Effector CD8-positive, alpha-beta T cell (primary cell): ENCODE data around the gene SRSF3.
"Not testable (repeated sequence)": the region's sequence is repeated elsewhere in the genome, so short reads cannot be mapped to it uniquely, and the experiment has no call there.

Source experiments
- DNase-seq: peaks from one replicate; lab custom pipeline; 2025; lab: John Stamatoyannopoulos, UW
- total RNA-seq, 4 experiments: gene quantifications; one replicate each; lab custom pipeline; 2026; lab: John Stamatoyannopoulos, UW

SRSF3 gene
- 307 to 583 (median 426) reads per million in 4 experiments for total RNA-seq

- DNase-seq, result peak; percentile 94
These were observed at the start of gene SRSF3 for GRCh38 chr6:36594029-36594815. Gene SRSF3 (plus strand): TSS chr6:36594362. CDS start chr6:36596763, 2,401 bp downstream.

GRCh38 chr6:36545767-36546307 is 48.3 kb upstream of the SRSF3 start:
- no peak for DNase-seq

DNA sequence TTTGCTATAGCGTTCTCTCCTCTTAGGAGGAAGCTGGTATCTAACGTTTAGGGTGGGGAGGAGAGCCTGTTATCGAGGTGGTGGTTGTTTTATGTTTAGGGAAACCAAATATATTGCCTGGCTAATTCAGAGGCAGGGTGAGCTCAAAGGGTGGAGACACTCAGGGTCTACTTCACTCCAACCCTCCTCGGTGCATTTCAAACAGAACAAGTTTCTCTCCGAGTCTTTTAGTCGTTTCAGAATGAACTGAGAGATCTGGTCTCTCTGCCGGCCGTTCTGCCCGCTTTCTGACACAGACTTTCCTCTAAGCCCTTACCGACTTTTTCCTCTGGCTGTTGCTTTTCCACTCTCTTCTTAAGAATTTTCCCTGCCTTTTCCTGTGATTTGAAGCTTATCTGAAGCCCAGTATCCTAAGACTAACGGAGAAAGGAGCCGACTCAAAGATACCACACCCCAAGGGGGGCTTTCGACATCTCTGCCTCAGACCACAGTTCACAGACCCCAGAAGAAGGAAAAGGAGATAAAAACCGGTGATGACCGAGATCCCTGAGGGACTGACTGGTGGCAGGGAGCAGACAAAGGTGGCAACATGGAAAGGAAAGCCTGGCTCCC is 47.7 kb upstream of the SRSF3 start:
- DNase-seq, result no peak

GRCh38 chr6:36546920-36547645 is 47.1 kb upstream of the SRSF3 start, which contains the start of gene STK38:
Gene STK38 (minus strand): TSS chr6:36547479. CDS start chr6:36540202, 7,277 bp downstream.
- peak; percentile 86 for DNase-seq

DNA sequence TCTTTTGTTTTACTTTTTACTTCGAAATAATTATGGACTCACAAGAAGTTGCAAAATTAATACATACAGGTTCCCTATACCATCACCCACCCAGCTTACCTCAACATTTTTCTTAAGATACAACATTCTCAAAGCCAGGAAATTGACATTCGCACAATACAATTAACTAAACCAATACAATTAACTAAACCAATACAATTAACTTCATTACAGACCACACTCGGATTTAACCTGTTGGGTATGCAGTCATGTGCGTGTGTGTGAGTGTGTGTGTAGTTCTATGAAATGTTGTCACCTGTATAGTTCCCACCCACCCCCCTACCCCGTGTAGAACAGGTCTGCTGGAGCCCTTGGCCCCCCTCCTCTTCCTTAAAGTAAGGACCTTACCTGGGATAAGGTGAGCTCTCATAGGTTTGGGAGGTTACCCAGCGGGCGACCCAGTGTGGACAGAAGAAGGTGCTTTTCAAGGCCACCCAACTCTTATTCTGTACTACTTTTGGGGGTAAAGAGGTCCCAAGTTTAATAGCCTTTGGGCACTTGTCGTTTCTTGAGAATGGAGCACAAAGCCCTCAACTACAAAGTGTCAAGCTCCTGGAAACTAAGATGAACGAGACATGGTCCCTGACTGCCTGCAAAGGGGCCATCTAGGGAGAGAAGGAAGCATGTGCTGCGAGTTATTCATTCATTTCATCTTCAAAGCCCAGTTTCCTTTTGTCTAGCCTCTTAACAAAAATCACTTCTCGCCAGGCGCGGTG is 46.3 kb upstream of the SRSF3 start:
- DNase-seq, result no peak

DNA sequence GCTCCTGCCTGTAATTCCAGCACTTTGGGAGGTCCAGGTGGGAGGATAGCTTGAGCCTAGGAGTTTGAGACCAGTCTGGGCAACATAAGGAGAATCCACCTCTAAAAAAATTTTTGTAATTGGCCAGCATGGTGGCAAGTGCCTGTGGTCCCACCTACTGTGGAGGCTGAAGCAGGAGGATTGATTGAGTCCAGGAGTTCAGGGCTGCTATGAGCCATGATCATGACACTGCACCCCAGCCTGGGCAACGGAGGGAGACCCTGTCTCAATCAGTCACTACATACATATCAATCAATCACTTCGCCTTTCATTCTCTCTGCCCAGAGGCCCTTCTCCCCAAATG is 45.8 kb upstream of the SRSF3 start:
- no peak for DNase-seq

GRCh38 chr6:36550473-36551000 is 43.6 kb upstream of the SRSF3 start:
- no peak for DNase-seq

DNA sequence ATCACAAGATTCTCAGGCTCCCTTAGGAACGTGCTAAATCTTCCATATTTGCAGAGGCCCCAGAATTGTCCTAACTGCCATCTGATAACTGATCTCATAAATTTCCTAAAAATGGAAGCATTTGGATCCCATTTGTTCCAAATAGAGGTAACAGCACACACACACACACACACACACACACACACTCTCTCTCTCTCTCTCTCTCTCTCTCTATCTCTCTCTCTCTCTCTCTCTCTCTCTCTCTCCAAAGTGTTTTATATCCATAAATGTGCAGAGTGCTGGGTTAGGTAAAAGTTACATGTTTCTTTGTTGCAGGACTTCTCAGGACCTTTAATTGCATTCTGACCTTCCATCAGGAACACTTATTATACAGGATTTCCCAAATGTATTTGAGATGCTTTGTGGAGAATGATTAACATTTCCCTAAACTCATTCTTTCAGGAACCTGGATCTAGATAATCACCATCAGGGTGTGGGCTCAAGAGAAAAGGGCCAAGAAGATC is 38.4 kb upstream of the SRSF3 start:
- DNase-seq, result no peak

DNA sequence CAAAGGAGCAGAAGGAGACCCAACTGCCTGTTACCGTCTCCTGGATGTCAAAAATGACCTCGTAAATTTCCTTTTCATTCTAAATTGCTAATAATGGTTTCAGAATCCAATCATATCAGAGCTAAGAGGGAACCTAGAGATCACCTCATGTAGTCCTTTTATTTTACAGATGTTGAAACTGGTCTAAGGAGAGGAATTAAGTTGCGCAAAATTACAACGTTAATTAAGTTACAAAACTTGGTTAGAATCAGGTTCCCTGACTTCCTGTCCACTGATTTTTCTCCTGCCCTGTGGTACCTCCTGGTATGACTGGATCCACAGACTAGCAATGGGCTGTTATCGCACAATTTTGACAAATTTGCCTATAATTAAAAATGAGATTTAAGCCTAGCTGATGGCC is 37.9 kb upstream of the SRSF3 start:
- no peak for DNase-seq

DNA sequence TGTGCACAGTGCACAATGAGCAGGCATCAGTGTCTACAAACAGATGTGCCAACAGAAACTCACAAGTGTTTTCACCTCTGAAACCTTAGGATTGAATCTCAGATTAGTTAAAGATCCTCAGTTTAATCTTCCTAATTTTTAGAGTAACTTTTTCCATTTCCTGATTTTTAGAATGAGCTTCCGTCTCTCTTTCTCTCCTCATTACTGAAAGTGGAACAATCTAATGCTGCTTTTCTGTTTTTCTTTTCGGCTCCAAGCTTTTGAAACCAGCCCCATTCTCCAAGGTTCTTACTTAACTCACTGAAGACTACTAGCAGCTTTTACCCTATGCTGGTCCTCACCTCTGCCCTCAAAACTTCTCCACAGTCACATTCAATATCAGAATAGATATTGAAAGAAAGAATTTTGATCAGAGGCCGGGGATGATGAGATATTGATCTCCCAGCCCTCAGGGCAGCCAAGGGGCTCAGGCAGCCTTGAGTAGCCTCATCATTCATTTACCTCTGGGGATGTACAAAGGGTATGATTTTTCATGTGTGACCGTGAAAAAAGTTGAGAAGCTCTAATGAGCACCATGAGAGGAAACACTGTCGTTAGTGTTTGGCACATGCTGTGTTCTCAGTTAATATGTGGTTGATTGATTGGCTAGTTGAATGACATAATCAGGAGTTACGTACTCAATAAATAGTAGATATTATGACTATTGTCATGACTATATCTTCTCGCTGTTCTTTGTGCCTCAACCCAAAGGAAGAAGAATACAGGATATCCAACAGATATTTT is 35.0 kb upstream of the SRSF3 start:
- DNase-seq, result no peak

DNA sequence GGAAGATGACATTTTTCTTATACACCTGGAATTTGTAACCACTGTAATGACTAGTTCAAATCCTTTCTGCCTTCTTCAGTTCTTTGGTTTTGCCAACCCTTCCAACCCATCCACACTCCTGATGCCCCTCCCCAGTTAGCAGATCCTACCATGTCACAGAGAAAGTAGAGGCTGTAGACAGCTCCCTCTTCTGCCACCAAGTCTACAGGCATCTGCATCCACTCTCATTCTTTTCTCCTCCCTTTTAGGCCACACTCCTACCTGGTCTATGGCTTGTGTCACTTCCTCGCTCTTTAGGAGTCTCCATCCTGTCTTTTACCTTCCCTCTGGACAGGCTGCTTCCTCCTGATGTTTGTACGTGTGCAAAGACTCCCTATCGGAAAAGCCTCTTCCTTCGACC is 33.3 kb upstream of the SRSF3 start:
- DNase-seq, result no peak

DNA sequence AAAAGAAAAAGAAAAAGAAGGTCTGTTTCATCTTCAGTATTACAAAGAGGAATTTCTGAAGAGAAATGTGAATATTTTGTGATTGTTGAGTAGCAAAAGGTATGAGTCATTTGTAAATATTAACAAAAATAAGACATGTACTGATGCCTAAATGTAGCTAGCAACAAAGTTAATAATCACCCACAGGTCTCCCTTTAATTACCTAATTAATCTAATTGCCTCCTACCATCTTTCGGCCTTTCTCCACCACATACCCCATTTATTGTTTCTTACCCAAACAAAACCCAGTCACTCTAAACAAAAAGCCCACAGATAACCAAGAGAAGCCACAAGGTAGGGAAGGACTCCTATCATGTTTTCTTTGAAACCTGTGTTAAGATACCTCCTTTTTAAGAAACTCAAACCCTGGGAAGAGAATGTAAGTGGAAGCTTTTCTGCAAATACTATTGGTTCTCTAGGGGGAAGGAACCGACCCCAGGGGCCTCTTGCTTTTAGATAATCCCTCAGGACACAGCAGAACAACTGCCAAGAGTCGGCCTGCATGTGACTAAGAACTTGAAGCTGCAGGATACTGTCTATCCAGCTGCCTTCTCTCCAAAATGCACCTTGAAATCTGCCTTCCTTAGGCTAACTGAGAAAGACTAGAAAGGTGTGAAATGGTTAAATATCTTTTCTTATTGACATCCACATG is 30.8 kb upstream of the SRSF3 start:
- DNase-seq, result no peak

DNA sequence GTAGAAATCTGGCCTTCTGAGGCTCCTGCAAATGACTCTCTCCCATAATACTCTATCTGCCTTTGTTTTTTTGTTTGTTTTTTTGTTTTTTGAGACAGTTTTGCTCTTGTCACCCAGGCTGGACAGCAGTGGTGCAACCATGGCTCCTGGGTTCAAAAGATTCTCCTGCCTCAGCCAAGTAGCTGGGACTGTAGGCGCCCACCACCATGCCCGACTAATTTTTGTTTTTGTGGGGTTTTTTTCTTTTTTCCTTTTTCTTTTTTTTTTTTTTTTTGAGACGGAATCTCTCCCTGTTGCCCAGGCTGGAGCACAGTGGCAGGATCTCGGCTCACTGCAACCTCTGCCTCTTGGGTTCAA is 30.3 kb upstream of the SRSF3 start:
- DNase-seq, result no peak

DNA sequence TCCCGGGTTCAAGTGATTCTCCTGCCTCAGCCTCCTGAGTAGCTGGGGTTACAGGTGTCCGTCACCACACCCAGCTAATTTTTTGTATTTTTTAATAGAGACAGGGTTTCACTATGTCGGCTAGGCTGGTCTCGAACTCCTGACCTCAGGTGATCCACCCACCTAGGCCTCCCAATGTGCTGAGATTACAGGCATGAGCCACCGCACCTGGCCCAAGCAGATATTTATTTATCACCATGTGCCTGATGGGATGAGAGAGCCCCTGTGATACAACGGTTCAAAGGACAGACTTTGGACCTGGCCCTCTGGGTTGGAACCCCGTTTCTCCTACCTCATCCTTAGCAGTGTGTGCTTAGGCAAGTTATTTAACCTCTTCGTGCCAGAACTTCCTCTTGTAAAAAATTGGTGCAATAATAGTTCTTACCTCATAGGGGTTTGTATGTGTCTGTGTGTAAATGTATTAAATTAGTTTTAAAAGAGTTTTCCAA is 27.7 kb upstream of the SRSF3 start:
- DNase-seq, result no peak

DNA sequence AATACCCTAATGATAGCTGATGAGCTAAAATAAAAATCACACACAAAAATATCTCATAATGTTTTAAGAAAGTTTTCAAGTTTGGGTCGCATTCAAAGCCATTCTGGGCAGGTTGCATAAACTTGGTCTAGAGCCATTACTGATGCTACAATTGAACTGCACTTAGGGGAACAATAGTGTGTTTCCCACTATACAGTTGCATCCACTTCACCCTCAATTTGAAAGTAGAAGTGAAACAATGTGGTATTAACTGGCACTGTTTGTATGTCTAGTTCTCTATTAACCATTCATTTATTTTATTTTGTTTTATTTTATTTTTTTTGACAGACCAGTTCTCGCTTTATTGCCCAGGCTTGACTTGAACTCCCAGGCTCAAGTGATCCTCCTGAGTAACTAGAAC is 23.9 kb upstream of the SRSF3 start:
- DNase-seq, result no peak

DNA sequence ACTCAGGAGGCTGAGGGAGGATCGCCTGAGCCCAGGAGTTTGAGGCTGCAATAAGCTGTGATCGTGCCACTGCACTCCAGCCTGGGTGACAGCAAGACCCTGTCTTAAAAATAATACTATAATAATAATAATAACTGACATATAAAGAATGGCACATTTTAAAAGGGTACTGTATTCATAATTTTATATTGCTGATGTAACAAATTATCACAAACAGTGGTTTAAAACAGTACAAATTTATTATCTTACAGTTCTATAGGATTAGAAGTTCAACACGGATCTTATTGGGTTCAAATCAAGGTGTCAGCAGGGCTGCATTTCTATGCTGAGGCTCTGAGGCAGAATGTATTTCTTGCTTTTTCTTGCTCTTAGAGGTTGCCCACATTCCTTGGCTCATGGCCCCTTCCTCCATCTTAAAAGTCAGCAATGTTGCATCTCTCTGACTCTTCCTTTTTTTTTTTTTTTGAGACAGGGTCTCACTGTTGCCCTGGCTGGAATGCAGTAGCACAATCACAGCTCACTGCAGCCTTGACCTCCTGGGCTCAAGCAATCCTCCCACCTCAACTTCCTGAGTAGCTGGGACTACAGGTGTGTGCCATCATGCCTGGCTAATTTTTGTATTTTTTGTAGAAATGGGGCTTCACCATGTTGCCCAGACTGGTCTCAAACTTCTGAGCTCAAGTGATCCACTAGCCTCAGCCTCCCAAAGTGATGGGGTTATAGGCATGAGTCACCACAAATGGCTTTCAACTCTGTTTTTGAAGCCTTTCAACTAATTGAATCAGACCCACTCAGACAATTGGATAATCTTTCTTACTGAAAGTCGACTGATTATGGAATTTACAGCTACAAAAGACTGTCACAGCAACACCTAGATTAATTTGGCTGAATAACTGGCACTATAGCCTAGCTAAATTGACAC is 22.8 kb upstream of the SRSF3 start:
- DNase-seq, result no peak

GRCh38 chr6:36572353-36573311 is 21.5 kb upstream of the SRSF3 start:
- DNase-seq, result not testable (repeated sequence)

- no peak for DNase-seq
These were observed 19.5 kb upstream of the SRSF3 start for GRCh38 chr6:36574679-36575078.
